HG03097 (cell line): ENCODE results near the gene CR1L.
"Not testable (repeated sequence)": the region's sequence is repeated elsewhere in the genome, so short reads cannot be mapped to it uniquely, and the experiment has no call there.

Experiments
- ATAC-seq: cut with Tn5 transposase; IDR thresholded peaks from one replicate; pipeline ENCODE4 v1.9.1; 2021; ENCODE audit not compliant: unreplicated experiment, low FRiP score

CR1L gene

GRCh38 chr1:207644852-207645634 lies at the start of gene CR1L:
TSS of gene CR1L (plus strand) at chr1:207645133. CDS start at chr1:207645234, 101 bp downstream.
- ATAC-seq: peak; percentile 87

GRCh38 chr1:207603777-207604176 lies 41.2 kb upstream of the CR1L start:
- ATAC-seq: no peak

GRCh38 chr1:207605444-207606361 lies 39.2 kb upstream of the CR1L start:
- no peak for ATAC-seq

- no peak for ATAC-seq
Measured at GRCh38 chr1:207606362-207606755, 38.6 kb upstream of the CR1L start.

GRCh38 chr1:207612762-207613161 lies 32.2 kb upstream of the CR1L start:
- no peak for ATAC-seq

- ATAC-seq: peak; percentile 89
Measured at GRCh38 chr1:207619871-207620542, 24.9 kb upstream of the CR1L start.

- no peak for ATAC-seq
Measured at GRCh38 chr1:207620543-207620893, 24.4 kb upstream of the CR1L start.

GRCh38 chr1:207625504-207626071 lies 19.3 kb upstream of the CR1L start:
- ATAC-seq: not testable (repeated sequence)

- ATAC-seq: no peak
Measured at GRCh38 chr1:207626972-207627337, 18.0 kb upstream of the CR1L start.

GRCh38 chr1:207627496-207627895 lies 17.4 kb upstream of the CR1L start:
- no peak for ATAC-seq

GRCh38 chr1:207628776-207629175 lies 16.2 kb upstream of the CR1L start:
- ATAC-seq: no peak

- no peak for ATAC-seq
Measured at GRCh38 chr1:207631137-207631536, 13.8 kb upstream of the CR1L start.

- no peak for ATAC-seq
Measured at GRCh38 chr1:207633226-207633625, 11.7 kb upstream of the CR1L start.

- ATAC-seq: not testable (repeated sequence)
Measured at GRCh38 chr1:207633699-207634289, 11.1 kb upstream of the CR1L start.

- ATAC-seq: not testable (repeated sequence)
Measured at GRCh38 chr1:207634293-207634692, 10.6 kb upstream of the CR1L start.

- ATAC-seq: not testable (repeated sequence)
Measured at GRCh38 chr1:207635569-207636186, 9.3 kb upstream of the CR1L start.

- ATAC-seq: not testable (repeated sequence)
Measured at GRCh38 chr1:207638487-207639145, 6.3 kb upstream of the CR1L start.

- not testable (repeated sequence) for ATAC-seq
Measured at GRCh38 chr1:207639362-207639761, 5.6 kb upstream of the CR1L start.

GRCh38 chr1:207644166-207644851 lies 624 bp upstream of the CR1L start:
- no peak for ATAC-seq
